IgD-negative memory B cell (primary cell): ENCODE results near the gene MAGI2. TPM values are rescaled to one million over a fixed set of nuclear protein-coding genes. Genes with fewer than 3 reads are reported as not detected.
"Not testable (repeated sequence)": the region's sequence is repeated elsewhere in the genome, so short reads cannot be mapped to it uniquely, and the experiment has no call there.

Source experiments
- H3K27ac Mint-ChIP-seq, 3 donors: one replicate each; pipeline ENCODE4 v1.8.0; 2020 to 2022; ENCODE audit warnings: mild to moderate bottlenecking in 3 of 3, mixed read lengths in 3 of 3, moderate library complexity in 1 of 3
- H3K27me3 Mint-ChIP-seq: one replicate; pipeline ENCODE4 v1.8.0; 2021; ENCODE audit warnings: mixed read lengths
- H3K36me3 Mint-ChIP-seq: one replicate; pipeline ENCODE4 v1.8.0; 2020; ENCODE audit warnings: mild to moderate bottlenecking, mixed read lengths
- H3K4me1 Mint-ChIP-seq, 3 donors: one replicate each; pipeline ENCODE4 v1.8.0; 2020 to 2022; ENCODE audit warnings: mixed read lengths in 3 of 3, mild to moderate bottlenecking in 1 of 3
- H3K4me3 Mint-ChIP-seq, 4 donors: one replicate each; pipeline ENCODE4 v1.8.0; 2020 to 2022; ENCODE audit warnings: mild to moderate bottlenecking in 4 of 4, mixed read lengths in 4 of 4, moderate library complexity in 3 of 4
- H3K9me3 Mint-ChIP-seq, 3 donors: one replicate each; pipeline ENCODE4 v1.8.0; 2020 to 2021; ENCODE audit warnings: mixed read lengths in 3 of 3, mild to moderate bottlenecking in 1 of 3
- polyA plus RNA-seq: library from polyadenylated mRNA; unstranded; fragments of 300-500 nt; fragmentation: Illumina TruSeq; gene quantifications from one replicate; pipeline ENCODE4 v1.2.3, GENCODE V29; 2021

The MAGI2 gene
- polyA plus RNA-seq, 1 donor from 2014 or later = not detected

- H3K4me1 Mint-ChIP-seq = no peaks in the 10 kb centered on the region
- H3K4me3 Mint-ChIP-seq = no peak overlapping the region
- H3K27me3 Mint-ChIP-seq = no peaks in the 10 kb centered on the region
- H3K9me3 Mint-ChIP-seq = no peaks in the 10 kb centered on the region
- H3K36me3 Mint-ChIP-seq = no peaks in the 10 kb centered on the region
- H3K27ac Mint-ChIP-seq = no peak overlapping the region
Measured at GRCh38 chr7:78260826-78261225, 1192.6 kb downstream of the MAGI2 start.

- Mint-ChIP-seq H3K27me3 (no peaks in the 10 kb centered on the region), H3K27ac (no peak overlapping the region)
Measured at GRCh38 chr7:78254726-78255055, 1198.8 kb downstream of the MAGI2 start.

DNA sequence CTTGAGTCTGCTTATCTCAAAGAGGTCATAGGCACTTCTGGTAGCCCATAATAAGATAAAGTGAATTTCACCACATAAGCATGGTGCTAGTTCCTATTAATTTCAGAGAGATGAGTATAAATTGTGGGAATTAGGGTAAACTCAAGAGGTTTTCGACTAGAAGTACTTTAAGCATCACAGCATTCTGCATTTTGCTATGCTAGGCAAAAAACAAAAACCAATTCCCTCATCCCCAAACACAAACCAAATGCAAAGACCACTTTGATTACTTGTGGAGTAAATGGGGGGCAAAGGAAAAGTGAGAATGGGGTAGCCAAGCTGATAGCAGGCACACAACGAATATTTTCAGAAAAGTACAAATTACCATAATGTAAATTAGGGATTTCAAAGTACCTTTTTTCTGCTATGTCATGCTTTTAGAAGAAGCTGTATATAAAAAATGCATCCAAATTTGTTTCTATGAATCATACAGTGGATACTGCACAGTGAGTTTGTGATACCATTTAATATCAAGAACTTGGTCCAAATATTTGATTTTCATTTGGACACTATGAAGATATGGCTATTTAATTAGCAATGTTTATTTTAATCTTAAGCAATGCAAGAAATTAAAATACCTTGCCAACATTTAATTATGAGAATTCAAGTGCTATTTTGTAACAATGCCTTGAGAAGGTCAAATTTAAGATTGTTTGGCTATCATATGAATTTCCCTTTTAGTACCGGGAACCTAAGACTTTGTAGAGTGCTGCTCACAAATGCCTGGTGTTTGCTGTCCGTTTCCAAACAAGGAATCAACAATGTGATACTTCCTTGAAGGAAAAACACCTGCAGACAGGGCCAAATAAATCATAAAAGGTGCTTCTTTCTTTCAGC, 1199.4 kb downstream of the MAGI2 start:
- no peak overlapping the region for H3K4me3 Mint-ChIP-seq
- H3K36me3 Mint-ChIP-seq = no peaks in the 10 kb centered on the region
- H3K27me3 Mint-ChIP-seq = no peaks in the 10 kb centered on the region
- no peaks in the 10 kb centered on the region for H3K4me1 Mint-ChIP-seq
- no peak overlapping the region for H3K27ac Mint-ChIP-seq
- peaks cover 0 to 3% (median 0%) of the 10 kb centered on the region in 3 donors for H3K9me3 Mint-ChIP-seq

More at GRCh38 chr7:78254726-78255055, 1198.8 kb downstream of the MAGI2 start:
- Mint-ChIP-seq H3K9me3 (no peaks in the 10 kb centered on the region), H3K4me3 (no peak overlapping the region), H3K36me3 (no peaks in the 10 kb centered on the region), H3K4me1 (no peaks in the 10 kb centered on the region)

DNA sequence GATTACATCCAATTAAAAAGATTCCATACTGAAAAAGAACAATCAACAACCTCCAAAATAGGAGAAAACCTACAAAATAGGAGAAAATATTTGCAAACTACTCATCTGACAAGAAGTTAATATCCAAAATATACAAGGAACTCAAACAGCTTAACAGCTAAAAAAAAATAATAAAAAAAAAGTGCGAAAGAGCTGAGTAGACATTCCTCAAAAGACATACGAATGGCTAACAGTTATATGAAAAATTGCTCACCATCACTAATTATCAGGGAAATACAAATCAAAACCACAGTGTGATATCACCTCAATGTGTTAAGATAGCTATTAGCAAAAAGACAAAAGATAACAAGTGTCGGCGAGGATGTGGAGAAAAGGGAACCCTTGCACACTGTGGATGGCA, 1204.6 kb downstream of the MAGI2 start:
- no peak overlapping the region for H3K27ac Mint-ChIP-seq
- H3K27me3 Mint-ChIP-seq = peaks cover 2% of the 10 kb centered on the region
- H3K4me1 Mint-ChIP-seq = no peaks in the 10 kb centered on the region
- H3K9me3 Mint-ChIP-seq = peaks cover 0 to 18% (median 4%) of the 10 kb centered on the region in 3 donors
- no peak overlapping the region for H3K4me3 Mint-ChIP-seq
- H3K36me3 Mint-ChIP-seq = no peaks in the 10 kb centered on the region

- H3K27ac Mint-ChIP-seq = no peak overlapping the region
- no peak overlapping the region for H3K4me3 Mint-ChIP-seq
- peaks cover 0 to 18% (median 4%) of the 10 kb centered on the region in 3 donors for H3K9me3 Mint-ChIP-seq
- peaks cover 2% of the 10 kb centered on the region for H3K27me3 Mint-ChIP-seq
- no peaks in the 10 kb centered on the region for H3K36me3 Mint-ChIP-seq
- H3K4me1 Mint-ChIP-seq = no peaks in the 10 kb centered on the region
Measured at GRCh38 chr7:78247910-78248689, 1205.4 kb downstream of the MAGI2 start.

DNA sequence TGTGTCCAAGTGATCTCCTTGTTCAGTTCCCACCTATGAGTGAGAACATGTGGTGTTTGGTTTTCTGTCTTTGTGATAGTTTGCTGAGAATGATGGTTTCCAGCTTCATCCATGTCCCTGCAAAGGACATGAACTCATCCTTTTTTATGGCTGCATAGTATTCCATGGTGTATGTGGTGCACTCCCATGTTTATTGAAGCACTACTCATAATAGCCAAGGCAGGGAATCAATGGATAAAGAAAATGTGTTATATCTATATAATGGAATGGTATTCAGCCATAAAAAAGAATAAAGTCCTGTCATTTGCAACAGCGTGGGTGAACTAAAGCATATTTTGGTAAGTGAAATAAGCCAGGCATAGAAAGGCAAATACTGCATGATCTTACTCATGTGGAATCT, 1213.3 kb downstream of the MAGI2 start:
- H3K4me1 Mint-ChIP-seq, H3K27ac Mint-ChIP-seq, H3K4me3 Mint-ChIP-seq: not testable (repeated sequence)

DNA sequence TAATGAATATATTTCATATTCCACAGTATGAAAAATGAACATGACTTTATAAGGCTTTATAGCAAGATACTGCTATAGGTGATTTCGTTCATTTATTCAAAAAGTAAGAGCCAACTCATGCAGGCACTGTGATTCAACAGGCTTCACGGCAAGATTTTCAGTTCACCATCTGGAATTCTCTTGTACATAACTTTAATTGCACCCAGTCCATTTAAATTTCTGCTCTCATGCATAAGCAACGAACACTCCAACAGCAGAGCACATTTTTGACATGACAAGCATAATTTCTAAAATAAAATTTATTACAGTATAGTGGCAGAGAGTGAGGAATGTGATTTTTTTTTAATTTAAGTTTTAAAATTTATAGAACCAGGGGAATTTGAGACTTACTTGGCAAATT, 1218.8 kb downstream of the MAGI2 start:
- H3K4me1 Mint-ChIP-seq = no peaks in the 10 kb centered on the region
- no peak overlapping the region for H3K27ac Mint-ChIP-seq
- H3K27me3 Mint-ChIP-seq = peaks cover 2% of the 10 kb centered on the region
- no peaks in the 10 kb centered on the region for H3K36me3 Mint-ChIP-seq
- no peak overlapping the region for H3K4me3 Mint-ChIP-seq
- H3K9me3 Mint-ChIP-seq = peaks cover 2 to 9% (median 5%) of the 10 kb centered on the region in 3 donors

More for the DNA sequence above, 1213.3 kb downstream of the MAGI2 start:
- H3K9me3 Mint-ChIP-seq = peaks cover 8 to 13% (median 11%) of the 10 kb centered on the region in 3 donors
- not testable (repeated sequence) for H3K27me3 Mint-ChIP-seq, H3K36me3 Mint-ChIP-seq

GRCh38 chr7:78232806-78233205, 1220.7 kb downstream of the MAGI2 start:
- H3K27ac Mint-ChIP-seq = no peak overlapping the region
- peaks cover 2 to 9% (median 3%) of the 10 kb centered on the region in 3 donors for H3K9me3 Mint-ChIP-seq
- peaks cover 2% of the 10 kb centered on the region for H3K27me3 Mint-ChIP-seq
- no peak overlapping the region for H3K4me3 Mint-ChIP-seq
- no peaks in the 10 kb centered on the region for H3K36me3 Mint-ChIP-seq
- H3K4me1 Mint-ChIP-seq = no peaks in the 10 kb centered on the region

DNA sequence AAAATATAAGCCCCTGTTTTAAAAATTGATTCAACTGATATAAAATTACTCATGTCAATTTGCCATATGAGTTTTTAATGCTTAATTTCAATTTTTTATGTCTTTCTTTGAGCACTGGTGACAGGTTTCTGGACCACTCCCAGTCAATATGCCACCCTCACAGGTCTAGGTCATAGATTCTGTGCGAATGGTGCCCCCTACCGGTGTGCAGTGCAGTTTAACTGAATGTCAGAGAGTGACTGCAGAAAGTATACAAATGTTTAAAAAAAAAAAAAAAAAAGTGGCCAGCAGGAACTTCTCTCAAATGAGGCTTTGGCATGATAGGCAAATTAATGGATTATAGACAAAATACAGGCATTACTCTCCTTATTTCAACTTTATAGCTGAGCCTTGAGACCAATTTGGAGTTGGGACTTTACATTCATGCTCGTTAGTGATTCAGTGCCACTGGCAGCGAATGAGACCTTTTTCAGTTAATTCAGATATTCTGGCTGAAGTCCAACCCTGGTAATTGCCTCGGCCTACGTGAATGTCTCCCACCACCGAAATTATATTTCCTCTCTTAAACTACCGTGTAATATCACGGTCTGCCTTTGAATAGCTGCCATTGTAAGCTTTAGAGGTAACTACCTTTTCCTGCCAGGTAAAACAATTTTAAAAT, 1227.3 kb downstream of the MAGI2 start:
- H3K27ac Mint-ChIP-seq = no peak overlapping the region
- no peak overlapping the region for H3K4me3 Mint-ChIP-seq
- no peaks in the 10 kb centered on the region for H3K4me1 Mint-ChIP-seq
- peaks cover 3% of the 10 kb centered on the region for H3K27me3 Mint-ChIP-seq
- peaks cover 0 to 1% (median 0%) of the 10 kb centered on the region in 3 donors for H3K9me3 Mint-ChIP-seq
- peaks cover 1% of the 10 kb centered on the region for H3K36me3 Mint-ChIP-seq

DNA sequence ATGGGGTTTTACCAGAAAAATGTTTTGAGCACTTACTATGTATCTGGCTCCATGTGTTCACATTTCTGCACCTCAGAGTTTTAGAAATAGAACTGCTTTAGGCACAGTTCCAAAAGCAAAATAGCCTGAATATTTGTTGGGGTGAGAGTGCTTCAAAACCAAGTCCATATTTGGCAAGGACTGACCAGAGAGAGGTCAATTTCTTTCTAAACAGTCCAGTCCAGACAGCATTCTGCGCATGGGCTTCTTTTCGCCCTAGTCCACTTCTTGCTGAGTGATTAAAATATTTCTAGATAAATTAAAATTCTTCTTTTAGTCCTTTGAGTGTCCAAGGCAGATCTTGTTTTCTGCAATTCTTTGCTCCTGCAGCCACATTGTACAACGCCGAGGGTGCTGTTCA, 1227.9 kb downstream of the MAGI2 start:
- peaks cover 4% of the 10 kb centered on the region for H3K27me3 Mint-ChIP-seq
- no peaks in the 10 kb centered on the region for H3K9me3 Mint-ChIP-seq
- H3K4me1 Mint-ChIP-seq = no peaks in the 10 kb centered on the region
- H3K4me3 Mint-ChIP-seq = no peak overlapping the region
- H3K36me3 Mint-ChIP-seq = peaks cover 1% of the 10 kb centered on the region
- H3K27ac Mint-ChIP-seq = no peak overlapping the region

DNA sequence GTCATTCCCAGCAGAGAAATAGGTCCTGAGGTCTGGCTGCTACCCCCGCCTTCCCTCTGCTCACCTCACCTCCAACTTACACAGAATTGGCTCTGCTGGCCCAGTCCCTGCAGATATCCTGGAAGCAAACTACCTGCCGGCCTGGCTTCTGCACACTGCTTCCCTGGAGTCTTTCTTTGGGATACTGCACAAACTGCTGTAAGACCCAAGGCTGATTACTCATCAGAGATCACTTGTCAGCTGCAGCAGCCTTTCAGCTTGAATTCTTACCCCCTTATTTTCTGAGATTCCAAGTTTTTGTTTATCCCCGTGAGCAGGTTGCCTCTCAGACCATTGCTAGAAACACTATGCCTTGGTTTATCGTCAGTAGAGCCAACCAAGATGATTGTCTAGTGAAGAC, 1228.5 kb downstream of the MAGI2 start:
- Mint-ChIP-seq H3K4me3 (no peak overlapping the region), H3K36me3 (peaks cover 1% of the 10 kb centered on the region), H3K9me3 (no peaks in the 10 kb centered on the region), H3K4me1 (no peaks in the 10 kb centered on the region), H3K27ac (no peak overlapping the region), H3K27me3 (peaks cover 4% of the 10 kb centered on the region)

DNA sequence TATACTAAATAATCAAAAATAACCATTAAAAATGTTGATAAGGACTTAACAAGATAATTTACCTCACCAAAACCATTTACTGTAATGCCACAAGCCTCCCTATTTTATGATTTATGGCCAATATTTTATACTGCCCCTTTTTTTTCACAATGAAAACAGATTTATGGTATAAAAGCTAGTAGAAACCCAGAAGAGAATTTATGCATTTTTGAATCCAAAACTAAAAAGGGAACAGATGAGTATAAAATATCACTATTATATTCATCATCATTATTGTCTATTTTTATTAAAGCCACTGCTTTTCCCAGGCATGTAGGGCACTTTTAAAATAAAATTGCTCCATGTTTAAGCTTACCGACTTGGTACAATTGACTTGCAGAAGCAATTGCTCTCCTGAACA, 1229.9 kb downstream of the MAGI2 start:
- Mint-ChIP-seq H3K36me3 (peaks cover 1% of the 10 kb centered on the region), H3K27ac (no peak overlapping the region), H3K4me3 (no peak overlapping the region), H3K4me1 (no peaks in the 10 kb centered on the region), H3K9me3 (no peaks in the 10 kb centered on the region), H3K27me3 (peaks cover 8% of the 10 kb centered on the region)

GRCh38 chr7:78222001-78222751, 1231.3 kb downstream of the MAGI2 start:
- Mint-ChIP-seq H3K4me3 (no peak overlapping the region), H3K36me3 (peaks cover 1% of the 10 kb centered on the region), H3K27me3 (peaks cover 8% of the 10 kb centered on the region), H3K9me3 (no peaks in the 10 kb centered on the region), H3K27ac (no peak overlapping the region), H3K4me1 (no peaks in the 10 kb centered on the region)

GRCh38 chr7:78220754-78221153, 1232.7 kb downstream of the MAGI2 start:
- Mint-ChIP-seq H3K4me3 (no peak overlapping the region), H3K36me3 (peaks cover 1% of the 10 kb centered on the region), H3K9me3 (no peaks in the 10 kb centered on the region), H3K27me3 (peaks cover 8% of the 10 kb centered on the region), H3K27ac (no peak overlapping the region), H3K4me1 (no peaks in the 10 kb centered on the region)

DNA sequence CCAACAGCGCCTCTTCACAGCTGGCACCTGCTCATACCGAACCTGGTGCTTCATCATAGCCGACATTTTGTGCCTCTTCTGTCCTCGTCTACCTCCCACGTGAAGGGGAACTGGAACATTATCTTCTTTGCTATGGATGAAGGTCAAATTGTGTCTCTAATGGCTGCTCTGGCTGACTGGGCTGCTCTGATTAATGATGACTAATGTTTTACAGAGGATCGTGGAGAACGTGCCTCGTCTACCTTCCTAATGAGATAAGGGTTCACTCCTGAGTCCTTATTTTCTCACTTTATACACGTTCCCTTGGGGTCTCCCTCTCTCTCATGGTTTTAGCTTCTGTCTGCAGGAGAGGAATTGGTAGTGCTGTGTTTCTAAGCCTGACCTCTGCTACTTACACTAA, 1234.6 kb downstream of the MAGI2 start:
- Mint-ChIP-seq H3K27me3 (peaks cover 11% of the 10 kb centered on the region), H3K9me3 (no peaks in the 10 kb centered on the region), H3K27ac (no peak overlapping the region), H3K4me3 (no peak overlapping the region), H3K4me1 (no peaks in the 10 kb centered on the region), H3K36me3 (peaks cover 1% of the 10 kb centered on the region)
